ENCODE data around the gene PWP2.
"Not testable (repeated sequence)": the region's sequence is repeated elsewhere in the genome, so short reads cannot be mapped to it uniquely, and the experiment has no call there.

PWP2 gene

DNA sequence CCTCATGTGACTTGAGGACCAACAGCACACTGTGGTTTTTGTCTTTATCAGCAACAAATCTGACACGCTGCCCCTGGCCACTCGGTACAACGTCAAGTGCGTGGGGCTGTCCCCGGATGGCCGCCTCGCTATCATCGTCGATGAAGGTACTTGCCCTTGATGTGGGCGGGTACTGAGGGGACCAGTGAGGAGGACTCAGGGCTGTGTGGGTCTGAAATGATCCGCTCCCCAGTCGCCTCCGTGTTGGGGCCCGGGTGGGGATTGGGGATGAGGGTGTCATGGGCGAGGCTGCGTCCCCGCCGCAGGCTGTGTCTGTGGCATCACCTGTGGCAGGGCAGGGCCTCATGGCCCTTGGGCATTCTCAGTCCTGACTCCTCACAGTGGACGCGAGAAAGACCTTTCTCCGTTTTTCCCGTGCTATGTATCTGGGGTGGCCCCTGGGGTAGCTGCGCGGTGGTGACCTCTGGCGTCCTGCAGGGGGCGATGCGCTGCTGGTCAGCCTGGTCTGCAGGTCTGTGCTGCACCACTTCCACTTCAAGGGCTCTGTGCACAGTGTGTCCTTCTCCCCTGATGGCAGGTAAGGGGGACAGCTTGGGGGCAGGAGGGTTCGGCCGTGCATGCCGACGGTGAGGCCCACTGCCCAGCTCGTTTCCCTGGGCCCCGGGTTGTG lies 6.6 kb downstream of the PWP2 start:
- DNase-seq; in situ Hi-C loops (cut with HindIII; ENCODE audit: low pct_ligation_motif_present, low pct_unique_long_range_greater_than_20kb, low sequenced_read_pairs): not testable (repeated sequence)

DNA sequence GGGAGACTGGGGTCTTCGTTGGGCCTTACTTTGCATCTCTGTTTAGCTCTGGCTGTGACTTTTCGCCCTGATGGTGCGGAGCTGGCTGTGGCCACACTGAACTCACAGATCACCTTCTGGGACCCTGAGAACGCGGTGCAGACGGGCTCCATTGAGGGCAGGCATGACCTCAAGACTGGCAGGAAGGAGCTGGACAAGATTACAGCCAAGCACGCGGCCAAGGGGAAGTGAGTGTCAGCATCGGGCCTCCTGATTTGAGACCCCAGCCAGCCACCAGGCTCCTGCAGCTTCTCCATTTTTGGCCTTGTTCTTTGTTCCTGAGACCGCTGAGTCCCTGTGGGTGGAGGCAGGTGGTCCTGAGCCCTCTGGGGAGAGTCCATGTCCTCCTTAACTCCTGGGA lies 14.9 kb downstream of the PWP2 start:
- in situ Hi-C loops (cut with HindIII; ENCODE audit: low pct_ligation_motif_present, low pct_unique_long_range_greater_than_20kb, low sequenced_read_pairs); DNase-seq: not testable (repeated sequence)

DNA sequence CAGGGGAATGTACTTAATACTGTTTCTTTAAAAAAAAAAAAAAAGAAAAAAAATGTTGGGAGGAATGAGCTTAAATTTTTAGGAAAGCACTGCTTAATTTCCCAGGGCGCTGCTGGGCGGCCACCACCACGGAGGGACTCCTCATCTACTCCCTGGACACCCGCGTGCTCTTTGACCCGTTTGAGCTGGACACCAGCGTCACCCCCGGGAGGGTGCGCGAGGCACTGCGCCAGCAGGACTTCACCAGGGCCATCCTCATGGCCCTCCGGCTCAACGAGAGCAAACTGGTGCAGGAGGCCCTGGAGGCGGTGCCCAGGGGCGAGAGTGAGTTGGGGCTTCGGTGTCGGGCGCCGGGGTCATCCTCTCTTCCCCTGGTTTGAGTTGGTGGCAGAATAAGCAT lies 20.6 kb downstream of the PWP2 start:
- in situ Hi-C loops (cut with HindIII; ENCODE audit: low pct_ligation_motif_present, low pct_unique_long_range_greater_than_20kb, low sequenced_read_pairs); DNase-seq: not testable (repeated sequence)

DNA sequence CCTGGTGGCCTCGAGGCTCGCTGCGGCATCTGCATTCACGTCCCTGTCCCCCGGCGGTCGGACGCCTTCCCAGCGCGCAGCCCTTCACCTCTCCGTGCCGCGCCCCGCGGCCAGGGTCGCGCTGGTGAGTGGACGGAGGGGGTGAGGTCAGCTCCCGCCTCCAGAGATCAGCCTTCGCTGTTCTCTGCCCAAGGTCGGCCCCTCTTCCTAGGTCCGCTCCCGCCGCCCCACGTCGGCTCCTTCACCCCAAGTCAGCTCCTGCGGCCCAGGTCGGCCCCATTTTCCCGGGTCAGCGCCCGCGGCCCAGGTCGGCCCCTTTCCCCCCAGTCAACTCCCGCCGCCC lies 26.5 kb downstream of the PWP2 start:
- in situ Hi-C loops (cut with HindIII; ENCODE audit: low pct_ligation_motif_present, low pct_unique_long_range_greater_than_20kb, low sequenced_read_pairs); DNase-seq: not testable (repeated sequence)

DNA sequence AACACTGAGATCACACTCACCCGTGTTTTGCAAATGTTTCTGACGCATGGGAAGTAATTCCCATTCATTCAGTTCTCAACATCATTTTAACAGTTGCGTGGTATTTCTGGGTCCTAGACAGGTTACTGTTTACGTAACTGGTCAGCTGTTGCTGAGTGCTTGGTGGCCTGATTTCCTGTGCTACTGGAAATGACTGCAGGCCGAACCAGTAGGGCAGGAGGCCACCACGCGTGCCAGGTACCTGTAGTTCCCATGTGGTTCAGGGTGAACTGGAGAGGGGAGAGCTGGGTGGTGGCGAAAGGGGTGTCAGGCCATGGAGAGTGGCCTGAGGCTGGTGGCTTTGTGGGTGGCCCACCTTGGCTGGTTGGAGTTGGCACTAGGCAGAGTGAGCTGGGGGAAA lies 27.5 kb downstream of the PWP2 start:
- in situ Hi-C loops (cut with HindIII; ENCODE audit: low pct_ligation_motif_present, low pct_unique_long_range_greater_than_20kb, low sequenced_read_pairs); DNase-seq: not testable (repeated sequence)

DNA sequence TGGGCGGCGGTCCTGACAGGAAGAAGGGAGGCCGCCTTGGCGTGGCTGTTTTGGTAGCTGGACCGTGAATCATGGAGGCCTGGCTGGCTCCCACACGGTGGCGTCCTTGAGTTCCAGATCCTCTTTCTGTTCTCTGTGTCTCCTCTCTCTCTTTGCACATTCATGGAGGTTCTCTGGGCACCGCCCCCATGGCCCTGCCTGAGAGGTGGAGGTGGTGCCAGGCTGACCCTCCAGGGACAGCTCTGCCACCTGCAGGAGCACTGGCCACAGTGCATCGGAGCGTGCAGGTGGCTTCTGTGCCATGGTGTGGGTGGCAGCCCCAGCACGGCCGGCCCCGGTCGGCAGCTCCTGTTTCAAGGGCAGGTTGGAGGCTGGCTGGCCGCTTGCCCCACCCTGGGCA lies 30.8 kb downstream of the PWP2 start:
- in situ Hi-C loops (cut with HindIII; ENCODE audit: low pct_ligation_motif_present, low pct_unique_long_range_greater_than_20kb, low sequenced_read_pairs); DNase-seq: not testable (repeated sequence)

DNA sequence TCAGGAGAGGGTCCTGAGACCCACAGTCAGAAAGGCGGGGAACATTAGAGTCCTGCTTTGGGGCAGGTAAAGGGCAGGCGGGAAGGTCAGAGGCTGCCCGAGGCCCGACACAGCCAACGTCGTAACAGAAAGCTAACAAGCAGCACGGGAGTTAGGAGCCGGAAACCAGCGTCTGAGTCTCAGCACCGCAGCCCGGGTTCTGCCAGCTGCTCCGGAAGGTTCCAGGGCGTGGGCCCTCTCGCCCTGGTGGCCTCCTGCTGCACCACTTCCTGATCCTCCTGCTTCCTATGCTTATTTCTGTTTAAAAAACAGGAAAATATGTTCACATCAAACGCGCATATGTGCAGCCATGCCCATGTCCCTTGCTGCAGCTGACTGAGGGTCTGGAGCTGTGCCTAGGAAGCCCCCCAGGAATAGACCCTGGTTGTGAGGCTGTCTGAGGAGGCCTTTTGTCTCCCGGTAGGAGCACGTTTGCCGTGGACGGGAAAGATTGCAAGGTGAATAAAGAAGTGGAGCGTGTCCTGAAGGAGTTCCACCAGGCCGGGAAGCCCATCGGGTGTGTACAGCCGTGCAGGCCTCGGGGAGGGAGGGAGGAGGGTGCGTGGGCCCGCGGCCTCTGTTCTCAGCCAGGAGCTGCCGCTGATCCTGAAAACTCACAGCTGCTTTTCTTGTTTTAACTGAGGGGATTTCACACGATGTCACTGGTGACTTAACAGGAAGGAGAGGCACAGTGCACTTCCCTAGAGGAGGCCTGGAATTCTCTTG lies 32.8 kb downstream of the PWP2 start:
- in situ Hi-C loops (cut with HindIII; ENCODE audit: low pct_ligation_motif_present, low pct_unique_long_range_greater_than_20kb, low sequenced_read_pairs); DNase-seq: not testable (repeated sequence)

DNA sequence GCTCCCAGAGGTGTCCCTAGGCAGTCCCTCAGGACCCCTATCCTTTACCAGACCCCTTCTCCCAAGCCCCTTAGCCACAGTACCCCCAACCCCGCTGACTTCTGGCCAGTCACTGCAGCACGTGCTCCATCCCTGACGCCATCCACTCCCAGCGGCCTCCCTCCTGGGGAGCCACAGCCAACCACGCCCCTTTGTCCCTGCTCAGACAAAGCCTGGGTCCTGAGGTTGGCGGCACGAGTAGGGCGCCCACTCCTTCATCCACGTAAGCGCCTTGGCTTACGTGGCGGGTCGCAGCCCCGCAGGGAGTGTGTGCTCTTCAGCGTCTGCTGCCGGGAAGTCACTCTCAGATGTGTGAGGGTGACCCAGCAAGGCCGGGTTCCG lies 33.3 kb downstream of the PWP2 start:
- in situ Hi-C loops (cut with HindIII; ENCODE audit: low pct_ligation_motif_present, low pct_unique_long_range_greater_than_20kb, low sequenced_read_pairs); DNase-seq: not testable (repeated sequence)

DNA sequence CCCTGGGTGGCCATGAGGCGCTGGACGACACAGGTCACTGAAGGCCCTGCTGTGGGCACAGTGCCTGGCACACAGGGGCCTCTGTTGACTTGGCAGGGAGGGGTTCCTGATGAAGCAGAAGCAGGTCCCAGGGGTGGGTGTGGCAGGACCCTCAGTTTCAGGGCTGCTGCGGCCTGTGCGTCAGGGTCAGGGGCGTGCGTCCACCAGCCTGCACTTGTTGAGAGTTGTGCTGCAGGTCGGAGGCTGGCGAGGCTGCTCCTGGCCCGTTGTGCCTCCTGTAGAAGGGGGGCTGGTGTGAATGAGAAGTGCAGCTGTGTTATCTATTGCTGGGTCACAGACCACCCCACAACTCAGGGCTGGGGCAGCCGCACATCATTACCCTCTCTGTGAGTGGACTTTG lies 35.3 kb downstream of the PWP2 start:
- in situ Hi-C loops (cut with HindIII; ENCODE audit: low pct_ligation_motif_present, low pct_unique_long_range_greater_than_20kb, low sequenced_read_pairs): not testable (repeated sequence)

DNA sequence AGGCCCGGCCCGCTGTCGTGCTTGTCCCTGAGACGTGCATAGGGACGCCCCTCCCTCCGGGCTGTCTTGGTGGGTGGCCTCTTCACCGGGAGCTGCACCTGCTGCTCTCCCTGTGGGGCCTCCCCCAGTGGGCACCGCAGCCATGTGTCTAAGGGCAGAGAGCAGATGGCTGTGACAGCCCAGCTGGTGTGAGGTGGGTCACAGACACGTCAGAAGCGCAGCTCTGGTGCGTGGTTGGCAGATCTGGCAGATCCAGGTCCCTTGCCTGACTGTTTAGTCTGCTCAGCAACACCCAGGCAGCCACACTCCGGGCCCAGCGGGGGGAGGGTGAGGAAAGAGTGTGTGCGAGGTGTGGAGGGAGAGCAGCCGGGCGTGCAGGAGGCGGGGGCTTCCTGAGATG lies 36.2 kb downstream of the PWP2 start:
- in situ Hi-C loops (cut with HindIII; ENCODE audit: low pct_ligation_motif_present, low pct_unique_long_range_greater_than_20kb, low sequenced_read_pairs); DNase-seq: not testable (repeated sequence)

More for the DNA sequence above, 35.3 kb downstream of the PWP2 start:
- DNase-seq: not testable (repeated sequence)

DNA sequence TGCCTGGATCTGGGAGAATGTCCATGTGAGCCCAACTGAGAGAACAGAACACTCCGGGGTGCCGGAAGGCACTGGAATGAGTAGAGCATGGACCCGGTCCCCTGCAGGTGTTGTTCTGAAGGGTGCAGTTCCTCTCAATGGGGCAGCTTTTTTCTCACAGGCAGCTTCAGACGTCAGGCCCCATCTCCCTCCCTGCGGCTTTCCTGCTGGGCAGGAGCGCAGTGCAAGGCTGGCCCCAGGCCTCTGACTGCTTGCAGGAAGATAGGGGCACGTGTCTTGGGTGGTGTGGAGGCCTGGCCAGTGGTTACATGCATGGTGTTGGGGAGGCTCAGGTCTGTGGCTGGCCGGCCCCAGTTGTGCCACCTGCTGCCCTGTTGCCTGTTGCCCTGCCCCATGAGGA lies 36.8 kb downstream of the PWP2 start:
- in situ Hi-C loops (cut with HindIII; ENCODE audit: low pct_ligation_motif_present, low pct_unique_long_range_greater_than_20kb, low sequenced_read_pairs); DNase-seq: not testable (repeated sequence)

DNA sequence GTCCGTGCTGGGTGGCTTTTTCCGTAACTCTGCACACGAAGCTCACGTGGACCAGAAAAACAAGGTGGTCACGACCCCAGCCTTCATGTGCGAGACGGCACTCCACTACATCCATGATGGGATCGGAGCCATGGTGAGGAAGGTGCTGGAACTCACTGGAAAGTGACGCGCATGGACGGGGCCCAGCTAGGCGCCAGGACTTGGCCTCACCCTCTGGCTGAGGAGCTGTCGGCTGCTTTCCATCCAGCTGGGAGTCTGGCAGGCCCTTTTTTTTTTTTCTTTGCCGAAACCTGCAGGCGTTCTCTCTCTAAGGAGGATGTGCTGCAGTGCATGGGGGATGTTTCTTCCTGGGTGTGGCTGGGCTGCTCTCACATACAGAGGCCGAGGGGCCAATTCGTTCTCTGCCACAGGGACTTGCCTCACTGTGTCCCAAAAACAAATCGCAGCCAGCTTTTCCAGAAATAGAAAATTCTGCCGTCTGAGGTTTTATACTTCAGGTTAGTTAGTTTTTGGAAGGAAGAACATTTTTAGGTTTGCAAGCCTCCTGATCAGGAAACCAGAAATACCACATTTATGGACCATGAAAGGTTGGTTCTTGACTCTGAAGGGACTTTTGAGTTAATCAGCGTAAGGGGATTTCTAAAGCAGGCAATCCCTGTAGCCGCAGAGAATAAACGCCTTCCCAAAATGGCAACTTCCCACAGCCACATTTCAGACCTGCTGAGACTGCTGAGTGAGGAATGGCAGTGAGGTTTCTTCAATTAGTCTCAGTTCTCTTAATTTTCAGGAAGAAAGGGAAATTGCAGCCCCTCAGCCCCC lies 37.8 kb downstream of the PWP2 start:
- in situ Hi-C loops (cut with HindIII; ENCODE audit: low pct_ligation_motif_present, low pct_unique_long_range_greater_than_20kb, low sequenced_read_pairs); DNase-seq: not testable (repeated sequence)

DNA sequence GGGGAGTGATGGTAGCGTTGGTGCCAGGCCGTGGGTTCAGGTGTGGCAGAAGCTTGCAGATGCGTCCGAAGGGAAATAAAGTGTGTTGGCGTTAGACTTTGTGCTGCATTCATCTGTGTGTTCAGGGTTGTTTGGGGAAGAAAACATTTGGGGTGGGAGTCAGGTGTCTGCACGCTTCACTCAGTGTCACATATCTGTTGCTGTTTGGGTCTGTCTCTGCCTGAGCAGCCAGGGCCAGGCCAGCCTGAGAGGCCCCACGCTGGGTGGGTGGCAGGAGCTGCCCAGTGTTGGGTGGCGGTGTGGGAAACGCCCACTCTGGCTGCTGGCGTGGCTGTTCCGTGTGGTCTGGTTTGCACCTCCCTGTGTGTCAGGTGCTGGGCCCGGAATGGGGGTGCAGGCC lies 38.4 kb downstream of the PWP2 start:
- in situ Hi-C loops (cut with HindIII; ENCODE audit: low pct_ligation_motif_present, low pct_unique_long_range_greater_than_20kb, low sequenced_read_pairs); DNase-seq: not testable (repeated sequence)

DNA sequence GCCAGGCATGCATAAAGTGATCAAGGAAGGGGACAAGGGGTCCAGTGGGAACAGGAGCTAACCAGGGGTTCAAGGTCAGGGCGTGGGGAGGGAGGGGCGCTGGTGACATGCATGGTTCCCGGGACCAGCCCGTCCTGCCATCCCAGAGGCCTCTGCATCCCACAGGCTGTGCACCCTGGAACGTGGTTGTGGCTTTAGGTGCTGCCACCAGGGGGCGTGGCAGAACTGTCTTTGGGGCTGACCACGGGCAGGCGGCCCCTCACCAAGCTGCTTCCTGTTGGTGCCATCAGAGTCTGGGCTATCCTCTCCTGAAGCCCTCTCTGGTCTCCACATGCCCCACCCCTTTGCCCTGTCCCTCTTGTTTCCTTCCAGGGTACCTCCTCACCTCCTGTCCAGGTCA lies 39.9 kb downstream of the PWP2 start:
- in situ Hi-C loops (cut with HindIII; ENCODE audit: low pct_ligation_motif_present, low pct_unique_long_range_greater_than_20kb, low sequenced_read_pairs); DNase-seq: not testable (repeated sequence)

DNA sequence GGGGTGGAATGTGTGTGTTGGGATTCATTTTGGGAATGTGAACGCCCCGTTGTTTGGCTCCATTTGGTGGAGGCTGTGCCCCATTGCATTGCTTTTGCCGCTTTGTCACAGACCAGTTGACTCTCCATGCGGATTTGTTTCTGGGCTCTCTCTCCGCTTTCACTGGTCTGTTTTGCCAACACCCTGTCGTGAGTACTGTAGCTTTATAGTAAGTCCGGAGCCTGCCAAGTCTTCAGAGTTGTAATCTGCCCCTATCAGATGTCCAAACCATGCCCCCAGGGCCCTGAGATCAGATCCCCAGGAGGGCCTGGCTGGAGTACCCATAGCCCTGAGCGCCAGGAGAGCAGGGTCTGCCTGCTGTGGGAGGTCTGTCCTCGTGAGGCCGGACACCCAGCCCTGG lies 43.1 kb downstream of the PWP2 start:
- DNase-seq; in situ Hi-C loops (cut with HindIII; ENCODE audit: low pct_ligation_motif_present, low pct_unique_long_range_greater_than_20kb, low sequenced_read_pairs): not testable (repeated sequence)

DNA sequence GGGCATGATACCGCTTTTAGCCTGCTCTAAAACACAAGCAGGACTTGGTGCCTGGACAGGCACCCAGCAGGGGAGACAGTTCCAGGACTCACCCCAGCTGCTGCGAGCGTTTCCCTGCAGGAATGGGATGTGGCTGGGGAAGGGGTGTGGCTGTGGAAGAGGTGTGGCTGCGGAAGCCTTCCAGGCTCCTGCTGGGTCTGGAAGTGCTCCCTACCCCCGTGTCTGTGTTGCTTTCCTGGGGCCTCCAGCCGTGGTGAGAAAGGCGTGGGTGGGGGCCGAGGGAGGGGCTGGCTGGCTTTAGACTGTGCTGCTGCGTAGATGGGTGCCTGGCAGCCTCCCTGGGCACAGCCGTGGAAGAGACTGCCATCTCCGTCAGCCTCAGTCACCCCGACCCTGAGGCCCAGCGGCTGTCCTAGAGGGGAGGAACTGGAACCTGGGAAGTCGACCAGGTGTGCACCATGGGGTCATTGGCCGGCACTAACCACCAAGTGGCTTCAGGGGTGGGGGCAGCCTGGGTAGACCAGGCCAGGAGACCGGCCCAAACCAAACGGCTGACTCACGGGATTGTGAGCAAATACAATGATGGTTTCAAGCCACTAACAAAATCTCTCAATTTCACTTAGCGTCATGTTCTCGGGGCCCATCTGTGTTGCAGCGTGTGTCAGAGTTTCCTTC lies 46.2 kb downstream of the PWP2 start:
- in situ Hi-C loops (cut with HindIII; ENCODE audit: low pct_ligation_motif_present, low pct_unique_long_range_greater_than_20kb, low sequenced_read_pairs): not testable (repeated sequence)

DNA sequence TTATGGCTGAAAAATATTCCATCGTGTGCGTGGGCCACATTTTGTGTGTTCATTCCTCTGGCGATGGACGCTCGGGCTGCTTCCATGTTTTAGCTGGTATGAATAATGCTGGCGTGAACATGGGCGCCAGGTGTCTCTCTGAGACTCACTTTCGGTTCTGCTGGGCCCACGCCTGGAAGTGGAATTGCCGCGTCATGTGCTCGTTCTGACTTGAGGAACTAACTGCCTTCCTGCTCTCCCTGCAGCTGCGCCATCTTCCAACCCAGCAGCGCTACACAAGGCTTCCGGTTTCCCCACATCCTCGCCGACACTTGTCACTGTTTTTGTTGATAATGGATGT lies 46.7 kb downstream of the PWP2 start:
- DNase-seq; in situ Hi-C loops (cut with HindIII; ENCODE audit: low pct_ligation_motif_present, low pct_unique_long_range_greater_than_20kb, low sequenced_read_pairs): not testable (repeated sequence)

More for the DNA sequence above, 46.2 kb downstream of the PWP2 start:
- DNase-seq: not testable (repeated sequence)

DNA sequence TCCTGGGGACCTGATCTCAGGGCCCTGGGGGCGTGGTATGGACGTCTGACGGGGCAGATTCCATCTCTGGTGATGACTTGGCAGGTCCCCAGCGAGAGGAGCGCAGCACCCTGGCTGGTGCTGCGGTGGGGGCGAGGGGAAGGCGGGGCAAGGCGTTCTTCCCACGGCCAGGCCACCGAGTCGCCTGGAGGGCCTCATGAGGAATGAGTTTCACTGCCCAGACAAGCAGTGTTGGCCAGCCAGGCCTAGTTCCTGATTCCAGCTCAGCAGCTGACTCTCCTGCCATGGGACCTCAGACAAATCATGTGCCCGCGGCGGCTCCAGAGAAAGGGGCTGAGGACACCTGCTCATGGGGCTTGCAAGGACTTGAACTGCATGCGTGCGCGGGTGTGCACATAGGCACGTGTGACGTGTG lies 47.6 kb downstream of the PWP2 start:
- DNase-seq; in situ Hi-C loops (cut with HindIII; ENCODE audit: low pct_ligation_motif_present, low pct_unique_long_range_greater_than_20kb, low sequenced_read_pairs): not testable (repeated sequence)

Data from ACHN (cell line).